Measurements from ENCODE around the gene FBXO24. TPM values are rescaled to one million over a fixed set of nuclear protein-coding genes. Genes with fewer than 3 reads are reported as not detected.
"Not testable (repeated sequence)": the region's sequence is repeated elsewhere in the genome, so short reads cannot be mapped to it uniquely, and the experiment has no call there.

The FBXO24 gene, protein sequence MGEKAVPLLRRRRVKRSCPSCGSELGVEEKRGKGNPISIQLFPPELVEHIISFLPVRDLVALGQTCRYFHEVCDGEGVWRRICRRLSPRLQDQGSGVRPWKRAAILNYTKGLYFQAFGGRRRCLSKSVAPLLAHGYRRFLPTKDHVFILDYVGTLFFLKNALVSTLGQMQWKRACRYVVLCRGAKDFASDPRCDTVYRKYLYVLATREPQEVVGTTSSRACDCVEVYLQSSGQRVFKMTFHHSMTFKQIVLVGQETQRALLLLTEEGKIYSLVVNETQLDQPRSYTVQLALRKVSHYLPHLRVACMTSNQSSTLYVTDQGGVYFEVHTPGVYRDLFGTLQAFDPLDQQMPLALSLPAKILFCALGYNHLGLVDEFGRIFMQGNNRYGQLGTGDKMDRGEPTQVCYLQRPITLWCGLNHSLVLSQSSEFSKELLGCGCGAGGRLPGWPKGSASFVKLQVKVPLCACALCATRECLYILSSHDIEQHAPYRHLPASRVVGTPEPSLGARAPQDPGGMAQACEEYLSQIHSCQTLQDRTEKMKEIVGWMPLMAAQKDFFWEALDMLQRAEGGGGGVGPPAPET
- total RNA-seq, result under 1 TPM; 0.54 to 0.80 TPM

DNA sequence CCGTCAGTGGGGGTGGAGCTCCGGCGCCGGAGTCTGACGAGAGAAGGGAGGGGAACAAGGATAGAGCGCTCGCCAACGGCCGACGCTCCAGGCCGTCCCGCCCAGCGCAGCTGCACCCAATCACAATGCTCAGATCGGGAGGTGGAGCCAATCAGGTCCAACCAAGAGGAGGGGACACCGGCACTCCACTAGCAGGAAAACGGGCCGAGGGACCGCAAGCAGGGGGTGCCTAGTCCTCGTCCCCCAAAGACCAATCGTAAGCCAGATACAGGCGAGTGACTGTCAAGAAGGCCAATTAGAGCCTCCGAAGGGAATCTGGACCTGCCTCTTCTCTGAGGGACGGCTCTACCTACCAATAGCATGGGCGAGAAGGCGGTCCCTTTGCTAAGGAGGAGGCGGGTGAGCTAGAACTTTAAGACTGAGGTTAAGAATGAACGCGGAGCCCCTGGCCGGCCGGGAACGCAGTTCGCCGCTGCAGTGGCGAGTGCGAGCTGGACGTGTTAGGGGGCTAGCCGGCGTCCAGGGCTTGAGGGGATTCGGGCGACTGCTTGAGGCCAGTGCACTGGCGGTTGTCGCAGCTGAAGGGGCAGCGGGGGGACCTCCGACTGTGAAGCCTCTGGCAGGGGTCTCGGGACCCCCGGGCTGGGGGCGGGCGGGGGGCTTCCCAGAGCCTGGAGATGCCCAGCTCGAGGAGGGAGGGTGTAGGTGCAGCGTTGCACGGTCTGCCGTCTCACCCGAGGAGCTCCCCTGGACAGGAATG, at the start of gene FBXO24:
Gene FBXO24 (plus strand): TSS at position 63 of the 760 bp plus-strand sequence. CDS start 298 bp downstream, at position 361.
- H3K36me3 Mint-ChIP-seq, result no peaks in the 10 kb centered on the region
- DNase-seq, result peak; percentile 100
- H3K9me3 Mint-ChIP-seq, result no peaks in the 10 kb centered on the region
- peaks cover 21% of the 10 kb centered on the region for H3K4me1 Mint-ChIP-seq
- peaks cover 8% of the 10 kb centered on the region for H3K27me3 Mint-ChIP-seq
- H3K27ac Mint-ChIP-seq, result peak within 1 kb of the TSS; percentile 76
- peak within 1 kb of the TSS; percentile 91 for H3K4me3 Mint-ChIP-seq

DNA sequence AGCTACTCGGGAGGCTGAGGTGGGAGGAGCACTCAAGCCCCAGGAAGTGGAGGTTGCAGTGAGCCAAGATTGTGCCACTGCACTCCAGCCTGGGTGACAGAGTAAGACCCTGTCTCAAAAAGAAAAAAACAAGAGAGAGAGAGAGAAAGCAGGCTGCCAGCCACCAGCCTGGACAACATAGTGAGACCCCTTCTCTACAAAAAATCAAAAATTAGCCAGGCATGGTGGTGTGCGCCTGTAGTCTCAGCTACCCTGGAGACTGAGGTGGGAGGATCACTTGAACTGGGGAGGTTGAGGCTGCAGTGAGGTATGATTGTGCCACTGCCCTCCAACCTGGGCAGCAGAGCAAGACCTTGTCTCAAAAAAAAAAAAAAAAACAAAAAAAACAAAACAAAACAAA, 49.4 kb upstream of the FBXO24 start:
- not testable (repeated sequence) for H3K4me3 Mint-ChIP-seq, H3K27me3 Mint-ChIP-seq, DNase-seq, H3K9me3 Mint-ChIP-seq
- H3K36me3 Mint-ChIP-seq, result peaks cover 20% of the 10 kb centered on the region
- peak overlapping the region; percentile 60 for H3K27ac Mint-ChIP-seq
- H3K4me1 Mint-ChIP-seq, result peaks cover 21% of the 10 kb centered on the region

DNA sequence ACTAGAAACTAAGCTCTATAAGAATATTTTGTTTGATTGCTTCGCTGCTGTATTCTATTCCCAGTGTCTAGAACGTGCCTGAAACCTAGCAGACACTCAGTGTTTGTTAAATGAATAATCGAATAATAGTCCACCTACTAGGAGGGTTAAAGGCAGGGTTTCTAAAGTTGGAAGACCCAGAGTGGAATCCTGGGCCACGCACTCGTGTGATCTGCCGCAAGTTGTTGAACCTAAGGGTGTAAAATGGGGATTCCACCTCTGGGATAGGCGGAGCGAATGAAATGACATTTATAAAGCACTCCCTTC, 47.8 kb upstream of the FBXO24 start:
- no peak for DNase-seq
- Mint-ChIP-seq H3K4me3 (peak overlapping the region; percentile 100), H3K4me1 (peaks cover 35% of the 10 kb centered on the region), H3K9me3 (no peaks in the 10 kb centered on the region), H3K27ac (peak overlapping the region; percentile 89), H3K27me3 (no peaks in the 10 kb centered on the region), H3K36me3 (peaks cover 30% of the 10 kb centered on the region)

DNA sequence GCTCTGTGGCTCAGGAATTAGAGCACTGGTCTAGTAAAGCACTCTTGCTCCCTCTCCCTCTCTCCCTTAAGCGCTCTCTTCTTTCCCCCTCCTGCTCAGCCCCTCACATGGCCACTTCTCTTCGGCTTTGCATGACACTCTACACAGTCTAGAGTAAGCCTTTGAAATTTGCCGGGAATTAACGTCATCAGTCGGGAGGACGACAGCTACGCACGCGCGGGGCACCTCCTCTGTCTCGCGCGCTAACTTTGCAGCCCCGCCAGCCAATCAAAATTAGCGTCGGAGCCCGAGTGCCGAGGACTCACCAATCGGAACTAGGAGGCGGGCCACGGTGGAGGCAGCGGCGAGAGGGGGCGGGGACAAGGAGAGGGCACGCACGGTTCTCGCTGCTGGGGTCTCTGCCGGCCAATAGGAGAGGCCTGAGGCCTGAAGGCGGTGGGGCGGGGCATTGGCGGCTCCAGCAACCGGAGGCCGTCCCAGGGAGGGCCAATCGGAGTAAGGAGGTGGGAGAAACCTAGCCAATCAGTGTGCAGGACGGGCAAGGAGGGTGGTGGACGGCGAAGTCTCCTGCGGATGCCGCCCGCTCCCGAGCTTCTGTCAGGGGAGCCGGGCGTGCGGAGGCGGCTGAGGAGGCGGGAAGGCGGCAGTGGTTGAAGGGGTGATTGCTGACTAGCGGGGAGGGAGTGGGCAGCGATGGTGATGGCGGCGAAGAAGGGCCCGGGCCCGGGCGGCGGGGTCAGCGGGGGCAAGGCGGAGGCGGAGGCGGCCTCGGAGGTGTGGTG, 47.3 kb upstream of the FBXO24 start, which contains the start of gene AGFG2:
Gene AGFG2 (plus strand): TSS at position 550 of the 782 bp plus-strand sequence. CDS start 144 bp downstream, at position 694.
- Mint-ChIP-seq H3K4me3 (peak within 1 kb of the TSS; percentile 100), H3K9me3 (no peaks in the 10 kb centered on the region), H3K4me1 (peaks cover 41% of the 10 kb centered on the region), H3K27me3 (no peaks in the 10 kb centered on the region), H3K27ac (peak within 1 kb of the TSS; percentile 98), H3K36me3 (peaks cover 33% of the 10 kb centered on the region)
- peak; percentile 100 for DNase-seq

DNA sequence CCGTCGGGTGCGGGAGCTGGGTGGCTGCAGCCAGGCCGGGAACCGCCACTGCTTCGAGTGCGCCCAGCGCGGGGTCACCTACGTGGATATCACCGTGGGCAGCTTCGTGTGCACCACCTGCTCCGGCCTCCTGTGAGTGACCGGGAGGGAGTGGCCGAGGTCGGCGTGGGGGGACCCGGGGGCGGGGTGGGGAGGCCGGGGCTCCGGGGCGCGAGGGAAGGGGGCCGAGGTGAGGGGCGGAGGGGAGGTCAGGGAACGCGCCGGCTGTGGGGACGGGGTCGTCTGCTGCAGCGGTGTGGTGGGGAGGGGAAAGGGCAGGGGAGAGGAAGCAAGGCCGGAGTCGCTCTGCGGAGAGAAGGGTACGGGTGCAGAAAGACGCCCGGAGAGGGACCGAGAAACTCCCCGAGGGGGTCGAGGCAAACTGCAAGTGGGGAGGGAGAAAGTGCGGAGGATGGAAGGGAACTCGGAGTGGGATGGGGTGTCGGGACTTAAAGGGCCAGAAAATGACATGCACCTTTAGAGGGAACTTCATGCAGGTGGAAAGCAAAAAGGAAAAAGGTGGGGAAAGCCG, 46.6 kb upstream of the FBXO24 start:
- Mint-ChIP-seq H3K36me3 (peaks cover 37% of the 10 kb centered on the region), H3K27ac (peak overlapping the region; percentile 98), H3K27me3 (no peaks in the 10 kb centered on the region), H3K4me1 (peaks cover 47% of the 10 kb centered on the region), H3K4me3 (peak overlapping the region; percentile 100), H3K9me3 (no peaks in the 10 kb centered on the region)
- peak; percentile 34 for DNase-seq

DNA sequence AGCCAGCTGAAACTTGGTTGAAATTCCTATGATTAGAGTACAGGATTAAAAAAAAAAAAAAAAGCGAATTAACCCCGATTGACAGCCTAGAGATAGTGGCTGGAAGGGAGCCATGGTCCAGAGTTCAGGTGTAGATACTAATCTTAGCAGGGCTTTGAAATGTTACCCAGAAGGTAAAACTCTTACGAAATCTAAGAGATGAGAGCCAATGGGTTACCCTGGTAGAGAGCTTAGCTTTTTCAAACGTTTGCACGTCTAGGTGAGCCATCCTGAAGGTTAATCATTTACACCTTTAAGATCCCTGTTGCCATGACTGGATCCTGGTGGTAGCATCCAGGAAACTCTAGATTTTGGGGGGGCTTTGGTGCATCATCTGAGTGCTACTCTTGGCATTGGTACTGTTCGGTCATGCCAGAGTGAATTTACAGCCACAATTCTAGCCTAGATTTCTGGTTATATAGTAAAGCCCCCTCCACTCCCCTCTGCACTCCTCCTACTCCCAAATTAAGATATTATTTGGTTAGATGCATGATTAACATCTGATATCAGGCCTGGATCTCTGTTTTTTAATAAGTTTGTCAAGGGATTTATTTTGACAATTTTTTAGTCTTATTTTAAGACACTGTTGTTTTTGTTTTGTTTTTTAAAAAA, 45.9 kb upstream of the FBXO24 start:
- DNase-seq, result no peak
- H3K27ac Mint-ChIP-seq, result peak overlapping the region; percentile 72
- H3K36me3 Mint-ChIP-seq, result peaks cover 37% of the 10 kb centered on the region
- peaks cover 54% of the 10 kb centered on the region for H3K4me1 Mint-ChIP-seq
- H3K4me3 Mint-ChIP-seq, result peak overlapping the region; percentile 100
- H3K27me3 Mint-ChIP-seq, result no peaks in the 10 kb centered on the region
- H3K9me3 Mint-ChIP-seq, result no peaks in the 10 kb centered on the region

DNA sequence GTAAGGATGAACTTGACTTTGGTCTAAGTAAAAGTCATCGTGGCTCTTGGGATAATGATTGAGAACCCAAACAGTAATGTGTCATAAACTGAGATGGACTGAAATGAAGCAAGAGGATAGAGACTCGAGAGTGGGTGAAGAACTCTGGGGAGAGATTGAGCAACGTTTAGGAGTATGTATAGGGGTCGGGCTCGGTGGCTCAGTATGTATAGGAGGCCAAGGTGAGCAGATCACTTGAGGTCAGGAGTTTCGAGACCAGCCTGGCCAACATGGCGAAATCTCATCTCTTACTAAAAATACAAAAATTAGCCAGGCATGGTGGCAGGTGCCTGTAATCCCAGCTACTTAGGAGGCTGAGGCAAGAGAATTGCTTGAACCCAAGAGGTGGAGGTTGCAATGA, 44.8 kb upstream of the FBXO24 start:
- not testable (repeated sequence) for H3K27me3 Mint-ChIP-seq, DNase-seq, H3K9me3 Mint-ChIP-seq
- H3K27ac Mint-ChIP-seq, result peak overlapping the region; percentile 55
- peaks cover 63% of the 10 kb centered on the region for H3K4me1 Mint-ChIP-seq
- peak overlapping the region; percentile 100 for H3K4me3 Mint-ChIP-seq
- H3K36me3 Mint-ChIP-seq, result peaks cover 38% of the 10 kb centered on the region

DNA sequence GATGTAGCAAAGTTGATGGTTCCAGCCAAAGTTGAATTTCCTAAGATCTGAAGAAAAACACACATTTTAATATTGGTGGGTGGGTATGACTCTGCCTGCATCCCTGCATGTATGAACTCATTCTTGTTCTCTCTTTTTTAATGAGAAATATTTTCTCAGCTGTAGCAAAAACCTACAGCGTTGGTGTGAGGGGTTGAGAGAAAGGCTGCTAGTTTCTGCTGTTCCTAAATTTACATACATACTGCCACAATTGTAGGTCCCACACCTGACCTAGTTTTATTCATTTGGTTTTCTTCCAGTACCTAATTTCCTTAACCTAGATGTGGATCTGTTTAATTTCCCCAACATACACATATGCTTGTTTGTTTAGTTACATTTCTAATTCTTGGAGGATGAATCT, 42.5 kb upstream of the FBXO24 start:
- peaks cover 77% of the 10 kb centered on the region for H3K4me1 Mint-ChIP-seq
- peaks cover 53% of the 10 kb centered on the region for H3K36me3 Mint-ChIP-seq
- no peaks in the 10 kb centered on the region for H3K9me3 Mint-ChIP-seq
- peak overlapping the region; percentile 99 for H3K27ac Mint-ChIP-seq
- peak overlapping the region; percentile 76 for H3K4me3 Mint-ChIP-seq
- H3K27me3 Mint-ChIP-seq, result no peaks in the 10 kb centered on the region
- DNase-seq, result no peak

DNA sequence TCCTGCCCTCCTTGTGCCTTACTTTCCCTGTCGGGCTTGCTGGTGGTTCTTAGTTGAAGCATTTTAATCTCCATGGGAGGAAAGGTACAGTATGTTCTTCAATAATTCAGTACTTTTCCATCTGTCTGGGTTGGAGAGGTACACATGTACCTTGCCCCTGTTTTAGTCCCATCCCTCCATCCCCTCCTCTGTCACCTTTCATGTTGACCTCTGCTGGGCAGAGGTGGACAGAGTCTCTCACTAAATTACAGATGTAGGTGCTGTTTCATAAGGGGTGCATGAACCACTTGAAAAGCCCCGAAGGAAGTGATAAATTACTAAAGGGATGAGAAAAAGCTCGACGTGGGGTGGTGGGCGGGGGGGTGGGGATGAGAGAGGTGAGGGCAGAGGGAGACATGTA, 41.7 kb upstream of the FBXO24 start:
- Mint-ChIP-seq H3K36me3 (peaks cover 56% of the 10 kb centered on the region), H3K4me3 (peak overlapping the region; percentile 76), H3K9me3 (no peaks in the 10 kb centered on the region), H3K4me1 (peaks cover 82% of the 10 kb centered on the region), H3K27me3 (no peaks in the 10 kb centered on the region), H3K27ac (peak overlapping the region; percentile 99)
- no peak for DNase-seq

DNA sequence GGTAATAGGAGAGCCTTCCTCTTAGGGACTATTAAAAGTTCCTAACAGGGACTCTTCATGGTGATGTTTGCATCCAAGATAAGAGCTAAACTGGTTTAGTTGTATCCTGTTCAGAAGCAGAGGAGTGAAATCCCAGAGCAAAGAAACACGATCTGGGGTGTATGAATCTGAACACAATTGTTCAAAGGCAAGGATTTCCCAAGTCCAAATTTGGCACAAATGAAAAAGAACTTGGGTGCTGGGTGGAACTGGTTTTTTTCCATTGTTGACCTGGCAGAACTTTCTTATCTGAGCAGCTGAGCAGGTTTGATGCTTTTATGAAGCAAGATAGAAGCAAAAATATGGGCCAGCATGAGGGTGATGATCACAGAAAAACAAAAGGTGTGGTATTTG, 41.2 kb upstream of the FBXO24 start:
- Mint-ChIP-seq H3K27ac (peak overlapping the region; percentile 99), H3K36me3 (peaks cover 56% of the 10 kb centered on the region), H3K9me3 (no peaks in the 10 kb centered on the region), H3K27me3 (no peaks in the 10 kb centered on the region), H3K4me1 (peaks cover 86% of the 10 kb centered on the region), H3K4me3 (peak overlapping the region; percentile 76)
- no peak for DNase-seq

DNA sequence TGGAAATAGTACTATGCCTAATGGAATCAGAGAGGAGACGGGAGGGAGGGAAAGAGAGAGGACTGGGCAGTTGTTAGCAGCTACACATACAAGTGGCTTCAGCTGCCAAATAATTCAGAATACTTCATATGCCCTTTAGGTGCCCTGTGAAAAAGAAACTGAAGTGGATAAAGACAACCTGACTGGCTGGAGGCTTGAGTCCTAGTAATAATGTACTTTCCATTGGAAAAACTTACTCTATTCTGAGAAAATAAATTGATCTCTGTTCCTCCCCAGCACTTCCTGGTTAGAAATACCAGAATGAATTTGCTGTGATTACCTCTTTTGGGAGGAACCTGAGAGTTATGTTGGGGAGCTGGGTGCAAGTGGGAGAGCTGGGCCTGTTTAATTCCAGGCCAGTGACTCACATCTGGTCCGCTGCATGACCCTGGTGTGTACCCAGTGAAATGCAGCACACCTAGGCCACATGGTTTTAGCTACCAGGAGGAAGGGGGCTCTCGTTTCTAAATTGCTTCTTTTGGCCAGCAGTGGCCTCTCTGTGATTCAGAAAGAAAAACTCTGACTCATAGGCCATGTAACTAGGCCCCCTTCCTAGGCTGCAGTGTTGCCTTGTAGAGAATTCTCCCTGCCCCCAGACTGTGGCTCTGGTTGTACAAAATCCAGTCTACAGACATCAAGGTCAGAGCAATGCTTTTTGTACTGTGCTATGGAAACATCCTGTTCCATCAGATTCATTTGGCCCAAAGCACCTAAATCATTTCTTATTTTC, 40.6 kb upstream of the FBXO24 start:
- H3K27ac Mint-ChIP-seq, result peak overlapping the region; percentile 99
- no peaks in the 10 kb centered on the region for H3K9me3 Mint-ChIP-seq
- H3K4me1 Mint-ChIP-seq, result peaks cover 88% of the 10 kb centered on the region
- H3K36me3 Mint-ChIP-seq, result peaks cover 57% of the 10 kb centered on the region
- no peaks in the 10 kb centered on the region for H3K27me3 Mint-ChIP-seq
- peak; percentile 78 for DNase-seq
- H3K4me3 Mint-ChIP-seq, result peak overlapping the region; percentile 82

DNA sequence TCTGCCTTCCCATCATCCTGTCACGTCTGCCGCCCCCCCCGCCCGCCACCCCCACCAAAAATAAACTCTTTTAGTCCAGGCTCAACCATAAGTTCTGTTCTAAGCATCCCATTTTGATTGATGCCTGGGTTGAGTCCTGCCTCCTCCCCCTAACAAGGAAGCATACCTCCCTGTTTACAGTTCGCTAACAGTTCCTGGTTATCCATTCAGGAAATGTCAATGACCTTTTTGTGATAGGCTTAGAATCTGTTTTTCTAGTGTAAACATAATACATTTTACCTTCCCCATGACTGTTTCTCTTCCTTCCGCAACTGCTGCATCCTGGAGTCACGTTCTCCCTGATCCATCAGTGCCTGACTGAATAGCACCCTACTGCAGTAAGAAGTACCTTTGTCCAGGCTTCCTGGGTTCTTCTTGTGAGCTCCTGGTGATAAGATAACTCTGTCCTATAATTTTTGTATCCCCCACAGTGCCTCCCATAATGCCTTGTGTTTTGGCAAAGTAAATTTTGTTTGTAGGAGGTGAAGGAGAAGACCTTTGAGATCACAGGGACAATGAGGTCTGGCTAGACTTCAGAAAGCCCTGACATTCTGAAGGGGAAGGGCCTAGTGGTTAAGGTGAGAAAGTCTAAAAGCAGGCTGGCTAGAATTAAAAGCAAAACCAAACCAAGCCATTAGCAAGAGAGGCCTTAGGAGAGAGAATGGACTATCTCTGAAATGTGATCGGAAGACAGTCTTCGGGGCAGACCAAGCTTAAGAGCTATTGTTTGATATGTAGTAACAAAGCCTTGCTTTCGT, 39.8 kb upstream of the FBXO24 start:
- no peaks in the 10 kb centered on the region for H3K27me3 Mint-ChIP-seq
- H3K27ac Mint-ChIP-seq, result peak overlapping the region; percentile 99
- H3K36me3 Mint-ChIP-seq, result peaks cover 52% of the 10 kb centered on the region

More for the DNA sequence above, 39.8 kb upstream of the FBXO24 start:
- Mint-ChIP-seq H3K4me1 (peaks cover 84% of the 10 kb centered on the region), H3K9me3 (no peaks in the 10 kb centered on the region), H3K4me3 (peak overlapping the region; percentile 82)
- DNase-seq, result peak; percentile 42

Measured in activated naive CD8-positive, alpha-beta T cell treated with anti-CD3 and anti-CD28 coated beads for 36 hours (primary cell).